Measurements from ENCODE around the gene VAV2.

VAV2 gene

GRCh38 chr9:133880851-133881661 lies 111.1 kb downstream of the VAV2 start:
- Mint-ChIP-seq H3K36me3 (ENCODE audit: low read depth) (no peaks in the 10 kb centered on the region), H3K4me3 (no peak overlapping the region), H3K27me3 (no peaks in the 10 kb centered on the region), H3K27ac (no peak overlapping the region), H3K4me1 (ENCODE audit: low read depth) (no peaks in the 10 kb centered on the region), H3K9me3 (no peaks in the 10 kb centered on the region)

- Mint-ChIP-seq H3K27me3 (no peaks in the 10 kb centered on the region), H3K9me3 (no peaks in the 10 kb centered on the region), H3K4me3 (no peak overlapping the region), H3K27ac (no peak overlapping the region), H3K4me1 (ENCODE audit: low read depth) (no peaks in the 10 kb centered on the region), H3K36me3 (ENCODE audit: low read depth) (no peaks in the 10 kb centered on the region)
These were observed 112.0 kb downstream of the VAV2 start for GRCh38 chr9:133880136-133880535.

GRCh38 chr9:133879615-133880014 lies 112.5 kb downstream of the VAV2 start:
- Mint-ChIP-seq H3K9me3 (no peaks in the 10 kb centered on the region), H3K27ac (peak overlapping the region; percentile 31)

GRCh38 chr9:133878402-133878801 lies 113.7 kb downstream of the VAV2 start:
- Mint-ChIP-seq H3K4me1 (ENCODE audit: low read depth) (no peaks in the 10 kb centered on the region), H3K27me3 (no peaks in the 10 kb centered on the region), H3K27ac (no peak overlapping the region), H3K4me3 (no peak overlapping the region), H3K36me3 (ENCODE audit: low read depth) (no peaks in the 10 kb centered on the region), H3K9me3 (no peaks in the 10 kb centered on the region)

More at GRCh38 chr9:133879615-133880014, 112.5 kb downstream of the VAV2 start:
- Mint-ChIP-seq H3K36me3 (ENCODE audit: low read depth) (no peaks in the 10 kb centered on the region), H3K27me3 (no peaks in the 10 kb centered on the region), H3K4me1 (ENCODE audit: low read depth) (no peaks in the 10 kb centered on the region), H3K4me3 (no peak overlapping the region)

- Mint-ChIP-seq H3K4me1 (ENCODE audit: low read depth) (no peaks in the 10 kb centered on the region), H3K9me3 (no peaks in the 10 kb centered on the region), H3K27me3 (no peaks in the 10 kb centered on the region), H3K27ac (no peak overlapping the region), H3K36me3 (ENCODE audit: low read depth) (no peaks in the 10 kb centered on the region), H3K4me3 (no peak overlapping the region)
These were observed 114.2 kb downstream of the VAV2 start for GRCh38 chr9:133877967-133878366.

GRCh38 chr9:133877327-133877726 lies 114.8 kb downstream of the VAV2 start:
- no peaks in the 10 kb centered on the region for H3K27me3 Mint-ChIP-seq
- no peaks in the 10 kb centered on the region for H3K4me1 Mint-ChIP-seq (ENCODE audit: low read depth)
- H3K27ac Mint-ChIP-seq: no peak overlapping the region
- no peaks in the 10 kb centered on the region for H3K9me3 Mint-ChIP-seq
- no peaks in the 10 kb centered on the region for H3K36me3 Mint-ChIP-seq (ENCODE audit: low read depth)
- no peak overlapping the region for H3K4me3 Mint-ChIP-seq

- no peaks in the 10 kb centered on the region for H3K9me3 Mint-ChIP-seq
- H3K4me3 Mint-ChIP-seq: no peak overlapping the region
- no peaks in the 10 kb centered on the region for H3K27me3 Mint-ChIP-seq
- H3K27ac Mint-ChIP-seq: no peak overlapping the region
- no peaks in the 10 kb centered on the region for H3K36me3 Mint-ChIP-seq (ENCODE audit: low read depth)
- H3K4me1 Mint-ChIP-seq (ENCODE audit: low read depth): no peaks in the 10 kb centered on the region
These were observed 115.3 kb downstream of the VAV2 start for GRCh38 chr9:133876836-133877235.

GRCh38 chr9:133876144-133876543 lies 116.0 kb downstream of the VAV2 start:
- H3K4me3 Mint-ChIP-seq: no peak overlapping the region
- H3K36me3 Mint-ChIP-seq (ENCODE audit: low read depth): no peaks in the 10 kb centered on the region
- no peaks in the 10 kb centered on the region for H3K27me3 Mint-ChIP-seq
- H3K9me3 Mint-ChIP-seq: no peaks in the 10 kb centered on the region
- H3K27ac Mint-ChIP-seq: no peak overlapping the region
- no peaks in the 10 kb centered on the region for H3K4me1 Mint-ChIP-seq (ENCODE audit: low read depth)

GRCh38 chr9:133875131-133875530 lies 117.0 kb downstream of the VAV2 start:
- Mint-ChIP-seq H3K27ac (no peak overlapping the region), H3K36me3 (ENCODE audit: low read depth) (no peaks in the 10 kb centered on the region), H3K4me1 (ENCODE audit: low read depth) (peaks cover 5% of the 10 kb centered on the region)

GRCh38 chr9:133874659-133875058 lies 117.5 kb downstream of the VAV2 start:
- Mint-ChIP-seq H3K27ac (no peak overlapping the region), H3K4me1 (ENCODE audit: low read depth) (peaks cover 10% of the 10 kb centered on the region), H3K36me3 (ENCODE audit: low read depth) (no peaks in the 10 kb centered on the region), H3K9me3 (no peaks in the 10 kb centered on the region), H3K4me3 (no peak overlapping the region), H3K27me3 (peaks cover 3% of the 10 kb centered on the region)

More at GRCh38 chr9:133875131-133875530, 117.0 kb downstream of the VAV2 start:
- Mint-ChIP-seq H3K27me3 (no peaks in the 10 kb centered on the region), H3K9me3 (no peaks in the 10 kb centered on the region), H3K4me3 (no peak overlapping the region)

GRCh38 chr9:133874060-133874657 lies 118.0 kb downstream of the VAV2 start:
- H3K4me1 Mint-ChIP-seq (ENCODE audit: low read depth): peaks cover 13% of the 10 kb centered on the region
- H3K9me3 Mint-ChIP-seq: no peaks in the 10 kb centered on the region
- H3K27me3 Mint-ChIP-seq: peaks cover 5% of the 10 kb centered on the region
- H3K4me3 Mint-ChIP-seq: no peak overlapping the region
- H3K27ac Mint-ChIP-seq: no peak overlapping the region
- no peaks in the 10 kb centered on the region for H3K36me3 Mint-ChIP-seq (ENCODE audit: low read depth)

- Mint-ChIP-seq H3K4me1 (ENCODE audit: low read depth) (peaks cover 13% of the 10 kb centered on the region), H3K27me3 (peaks cover 5% of the 10 kb centered on the region), H3K9me3 (no peaks in the 10 kb centered on the region), H3K27ac (no peak overlapping the region), H3K36me3 (ENCODE audit: low read depth) (no peaks in the 10 kb centered on the region), H3K4me3 (no peak overlapping the region)
These were observed 118.6 kb downstream of the VAV2 start for GRCh38 chr9:133873461-133873891.

- no peak overlapping the region for H3K4me3 Mint-ChIP-seq
- H3K27ac Mint-ChIP-seq: no peak overlapping the region
- H3K4me1 Mint-ChIP-seq (ENCODE audit: low read depth): peaks cover 13% of the 10 kb centered on the region
- H3K36me3 Mint-ChIP-seq (ENCODE audit: low read depth): no peaks in the 10 kb centered on the region
- no peaks in the 10 kb centered on the region for H3K9me3 Mint-ChIP-seq
- peaks cover 5% of the 10 kb centered on the region for H3K27me3 Mint-ChIP-seq
These were observed 119.1 kb downstream of the VAV2 start for GRCh38 chr9:133873009-133873408.

- H3K4me1 Mint-ChIP-seq (ENCODE audit: low read depth): peaks cover 13% of the 10 kb centered on the region
- peaks cover 5% of the 10 kb centered on the region for H3K27me3 Mint-ChIP-seq
- H3K27ac Mint-ChIP-seq: peak overlapping the region; percentile 53
- H3K9me3 Mint-ChIP-seq: no peaks in the 10 kb centered on the region
- H3K4me3 Mint-ChIP-seq: no peak overlapping the region
- no peaks in the 10 kb centered on the region for H3K36me3 Mint-ChIP-seq (ENCODE audit: low read depth)
These were observed 121.2 kb downstream of the VAV2 start for GRCh38 chr9:133870598-133871595.

Data from stimulated activated naive CD8-positive, alpha-beta T cell treated with anti-CD3 and anti-CD28 coated beads, Interleukin-15, Interleukin-2, amounts not matched to agents 100 ng/mL and 50 ng/mL, for 24 hours (primary cell).